ENCODE results near the gene CERS6.
"Not testable (repeated sequence)": the region's sequence is repeated elsewhere in the genome, so short reads cannot be mapped to it uniquely, and the experiment has no call there.

The CERS6 gene

GRCh38 chr2:168455645-168456520, at the start of gene CERS6:
CERS6 (plus strand) TSS chr2:168456272; CDS start chr2:168456449, 177 bp downstream.
- peak; percentile 80 for DNase-seq

DNA sequence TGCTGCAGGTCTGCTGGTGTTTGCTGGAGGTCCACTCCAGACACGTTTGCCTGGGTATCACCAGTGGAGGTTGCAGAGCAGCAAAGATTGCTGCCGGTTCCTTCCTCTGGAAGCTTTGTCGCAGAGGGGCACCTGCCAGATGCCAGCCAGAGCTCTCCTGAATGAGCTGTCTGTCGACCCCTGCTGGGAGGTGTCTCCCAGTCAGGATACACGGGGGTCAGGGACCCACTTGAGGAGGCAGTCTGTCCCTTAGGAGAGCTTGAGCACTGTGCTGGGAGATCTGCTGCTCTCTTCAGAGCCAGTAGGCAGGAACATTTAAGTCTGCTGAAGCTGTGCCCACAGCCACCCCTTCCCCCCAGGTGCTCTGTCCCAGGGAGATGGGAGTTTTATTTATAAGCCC, 43.8 kb upstream of the CERS6 start:
- not testable (repeated sequence) for DNase-seq

- not testable (repeated sequence) for DNase-seq
Observed at GRCh38 chr2:168413101-168413500, 43.0 kb upstream of the CERS6 start.

DNA sequence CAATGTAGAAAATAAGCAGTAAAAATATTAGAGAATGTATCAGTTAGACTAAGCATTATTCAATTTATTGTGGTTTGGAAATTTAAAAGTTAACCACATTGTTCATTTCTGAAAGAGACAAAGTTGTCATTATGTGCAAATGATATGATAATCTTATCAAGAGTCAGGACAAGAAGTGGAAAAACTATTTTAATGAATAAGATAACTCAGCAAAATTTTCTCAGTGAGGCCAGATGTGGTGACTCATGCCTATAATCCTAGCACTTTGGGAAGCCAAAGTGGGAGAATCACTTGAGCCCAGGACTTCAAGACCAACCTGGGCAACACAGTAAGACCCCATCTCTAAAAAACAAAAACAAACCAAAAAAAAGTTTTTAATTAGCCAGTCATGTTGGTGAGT, 39.5 kb upstream of the CERS6 start:
- DNase-seq, result no peak

GRCh38 chr2:168422584-168422983, 33.5 kb upstream of the CERS6 start:
- no peak for DNase-seq

- no peak for DNase-seq
Observed at GRCh38 chr2:168424112-168424951, 31.7 kb upstream of the CERS6 start.

GRCh38 chr2:168424971-168425370, 31.1 kb upstream of the CERS6 start:
- no peak for DNase-seq

GRCh38 chr2:168426861-168427260, 29.2 kb upstream of the CERS6 start:
- DNase-seq, result no peak

DNA sequence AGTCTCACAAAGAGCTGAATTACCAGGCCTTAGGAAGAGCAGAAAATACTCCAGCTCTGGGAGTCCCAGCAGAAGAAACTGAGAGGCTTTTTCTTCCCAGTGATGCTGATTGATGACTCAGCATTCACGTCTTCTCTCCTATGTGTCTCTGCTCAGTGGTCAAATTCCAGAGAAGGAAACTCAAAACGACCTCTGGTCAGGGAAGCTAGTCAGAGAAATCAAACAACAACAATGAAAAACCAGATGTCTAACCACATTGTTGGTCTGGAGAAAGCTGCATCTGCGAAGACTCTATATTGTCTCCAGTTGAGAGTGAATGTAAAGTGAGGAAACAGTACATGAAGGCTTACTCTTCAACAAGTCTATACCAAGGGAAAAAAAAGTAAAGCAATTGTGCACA, 28.6 kb upstream of the CERS6 start:
- no peak for DNase-seq

GRCh38 chr2:168428431-168428830, 27.6 kb upstream of the CERS6 start:
- no peak for DNase-seq

DNA sequence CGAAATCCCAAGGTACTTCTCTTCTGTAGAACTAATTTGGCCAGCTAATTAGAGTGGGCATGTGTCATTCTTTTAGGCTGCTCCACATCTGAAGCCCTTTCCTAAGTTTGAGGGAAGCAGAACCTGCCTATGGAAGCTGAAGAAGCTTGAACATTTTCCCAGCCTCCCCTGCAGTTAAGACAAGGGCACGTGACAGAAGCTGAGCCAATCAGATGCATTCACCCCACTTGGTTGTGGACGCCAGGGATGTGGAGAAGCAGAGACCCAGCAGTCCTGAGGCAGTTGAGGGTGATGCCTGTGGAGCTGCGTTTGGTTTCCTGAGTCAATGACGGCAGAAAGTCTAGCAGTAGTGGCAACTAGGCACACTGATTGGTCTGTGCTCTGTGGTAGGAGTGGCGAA, 26.1 kb upstream of the CERS6 start:
- no peak for DNase-seq

GRCh38 chr2:168430431-168430830, 25.6 kb upstream of the CERS6 start:
- no peak for DNase-seq

GRCh38 chr2:168431301-168432024, 24.6 kb upstream of the CERS6 start:
- DNase-seq, result no peak

DNA sequence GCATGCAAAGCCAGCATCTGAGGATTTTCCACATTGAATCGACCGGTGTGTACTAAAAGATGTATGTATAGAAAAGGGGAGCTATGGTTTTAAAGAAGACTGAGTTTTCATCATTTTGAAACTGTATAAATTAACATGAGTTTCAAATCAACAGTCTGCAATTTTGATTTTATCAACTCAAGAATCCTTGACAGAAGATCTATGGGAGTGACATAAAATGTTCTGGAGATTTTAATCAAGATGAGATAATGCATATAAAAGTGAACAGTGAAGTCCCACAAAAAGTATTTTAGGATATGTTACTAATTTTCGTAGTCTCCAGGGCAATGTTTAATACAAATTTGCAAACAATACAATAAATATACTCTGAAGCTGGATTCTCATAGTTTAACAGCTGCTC, 24.0 kb upstream of the CERS6 start:
- DNase-seq, result no peak

- no peak for DNase-seq
Observed at GRCh38 chr2:168432565-168433186, 23.4 kb upstream of the CERS6 start.

GRCh38 chr2:168433527-168433926, 22.5 kb upstream of the CERS6 start:
- no peak for DNase-seq

DNA sequence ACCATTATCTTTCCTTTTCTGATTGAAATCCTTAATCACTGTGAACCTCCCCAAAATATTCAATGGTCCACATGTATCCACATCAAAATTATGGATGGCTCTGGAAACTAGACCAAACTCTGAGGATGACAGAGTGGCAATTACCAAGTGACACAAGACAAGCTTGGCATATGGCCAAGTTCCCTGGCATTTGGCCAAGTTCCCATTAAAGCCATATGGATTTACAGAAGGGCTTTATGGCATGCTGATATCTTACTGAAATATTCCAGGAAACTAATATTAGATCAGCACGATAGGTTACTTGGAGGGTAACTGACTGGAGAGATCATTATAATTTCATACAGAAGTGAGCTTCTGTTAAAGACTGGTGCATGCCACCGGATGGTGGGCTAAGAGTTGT, 21.9 kb upstream of the CERS6 start:
- no peak for DNase-seq

DNA sequence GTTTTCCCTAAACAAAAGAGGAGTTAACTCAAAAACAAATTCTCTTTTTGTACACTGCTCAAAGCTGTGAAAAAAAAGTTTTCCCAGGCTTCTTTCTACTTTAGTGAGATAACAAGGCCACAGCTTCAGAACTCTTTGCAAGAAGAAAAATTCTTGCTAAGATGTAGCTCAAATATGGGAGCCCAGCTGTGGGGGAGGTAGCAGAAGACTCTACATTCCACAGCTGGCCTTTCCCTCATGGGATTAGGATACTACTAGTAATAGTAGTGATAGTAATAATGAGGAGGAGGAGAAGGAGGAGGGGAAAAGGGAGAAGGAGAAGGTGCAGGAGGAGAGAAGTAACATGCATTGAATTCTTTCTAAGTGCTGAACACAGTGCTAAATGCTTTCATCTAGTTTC, 19.2 kb upstream of the CERS6 start:
- no peak for DNase-seq

DNA sequence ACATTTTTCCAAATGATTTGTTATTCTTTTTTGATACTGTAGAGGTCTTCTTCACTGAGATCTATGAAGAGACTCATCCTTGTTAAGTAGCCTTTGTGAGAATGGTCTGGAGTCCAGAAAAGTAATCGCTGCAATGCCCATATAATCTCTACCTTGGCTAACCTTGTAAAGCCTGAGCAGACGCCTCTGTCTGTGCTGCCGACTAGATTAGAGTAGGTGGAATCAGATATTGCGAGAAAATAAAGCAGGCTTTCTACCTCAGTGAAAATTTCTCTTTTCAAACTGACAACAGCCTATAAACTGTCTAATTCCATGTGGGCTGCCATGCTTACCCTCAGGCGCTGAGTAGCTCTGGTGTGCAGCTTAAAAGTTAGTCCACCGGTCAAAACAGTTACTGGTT, 17.5 kb upstream of the CERS6 start:
- DNase-seq, result no peak

DNA sequence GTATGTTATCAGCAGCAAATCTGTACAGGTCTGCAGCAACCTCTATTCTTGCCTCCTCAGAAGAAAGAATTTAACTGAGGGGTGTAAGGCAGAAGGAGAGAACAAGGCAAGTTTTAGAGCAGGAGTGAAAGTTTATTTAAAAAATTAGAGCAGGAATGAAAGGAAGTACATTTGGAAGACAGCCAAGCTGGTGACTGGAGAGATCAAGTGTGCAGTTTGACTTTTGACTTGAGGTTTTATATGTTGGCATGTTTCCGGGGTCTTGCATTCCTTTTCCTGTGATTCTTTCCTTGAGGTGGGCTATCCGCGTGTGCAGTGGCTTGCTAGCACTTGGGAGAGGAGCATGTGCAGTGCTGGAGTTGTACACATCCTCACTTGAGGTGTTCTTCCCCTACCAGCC, 16.5 kb upstream of the CERS6 start:
- no peak for DNase-seq

DNA sequence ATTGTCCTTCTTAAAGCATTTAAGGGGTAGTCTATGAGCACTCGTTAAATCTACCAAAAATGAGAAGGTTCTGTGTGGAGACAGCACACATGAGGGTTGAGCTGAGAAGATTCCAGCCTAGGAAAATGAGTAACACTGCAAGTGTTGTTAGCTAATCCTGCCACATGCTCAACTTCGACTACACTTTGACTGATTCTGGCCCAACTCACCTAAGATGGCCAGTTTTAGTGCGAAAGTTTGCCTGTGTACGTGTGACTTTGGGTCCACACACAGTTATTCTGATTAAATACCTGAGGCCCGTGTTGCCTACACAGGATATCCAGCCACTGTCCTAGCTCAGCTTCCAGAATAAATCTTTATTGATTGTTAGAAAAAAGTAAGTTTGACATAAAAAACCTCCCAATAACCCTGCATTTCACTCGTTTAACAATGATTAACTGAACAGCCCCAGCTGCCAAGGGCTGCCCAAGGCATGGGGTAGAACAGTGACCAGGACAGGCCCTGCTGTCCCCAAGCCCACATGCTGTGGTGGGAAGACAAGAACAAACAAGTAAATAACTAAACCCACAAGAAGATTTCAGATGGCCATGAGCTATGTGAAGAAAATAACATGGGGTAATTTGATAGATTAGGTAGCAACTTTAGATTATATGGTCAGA, 14.7 kb upstream of the CERS6 start:
- DNase-seq, result no peak

DNA sequence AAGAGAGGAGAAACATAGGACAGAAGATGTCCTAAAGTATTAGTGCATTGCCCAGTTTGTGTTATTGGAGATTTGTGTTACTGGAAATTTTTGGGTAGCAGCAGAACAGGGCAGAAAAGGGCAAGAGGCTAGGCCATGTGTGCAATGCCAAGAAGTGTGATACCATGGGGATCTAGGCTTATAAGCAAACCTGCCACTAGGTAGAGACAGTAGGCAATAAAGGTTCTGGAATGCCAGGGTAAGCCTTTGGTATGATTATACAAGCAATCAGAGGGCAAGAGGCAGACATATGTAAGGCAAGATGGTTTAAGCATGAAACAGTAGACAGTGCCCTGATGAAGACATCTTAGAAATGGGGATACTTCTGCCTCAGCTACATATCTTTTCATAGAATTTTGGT, 12.3 kb upstream of the CERS6 start:
- no peak for DNase-seq

Data from GOT3 (cell line).